ENCODE measurements around the gene ARHGAP15.

The ARHGAP15 gene

GRCh38 chr2:143635302-143635701 lies 506.1 kb downstream of the ARHGAP15 start:
- Histone ChIP-seq H3K9me3 (ENCODE audit: severe bottlenecking) (peaks cover 6% of the 10 kb centered on the region), H3K27me3 (ENCODE audit: insufficient read depth, low read depth, severe bottlenecking) (no peaks in the 10 kb centered on the region), H3K36me3 (no peaks in the 10 kb centered on the region), H3K4me3 (ENCODE audit: low read depth, low read length) (no peak overlapping the region), H3K27ac (no peak overlapping the region)
- no peak for TF ChIP-seq CTCF (IDR thresholded peaks at IDR 0.05; ENCODE audit: low read depth, low read length)
- DNase-seq: no peak

- no peaks in the 10 kb centered on the region for H3K27me3 ChIP-seq (ENCODE audit: insufficient read depth, low read depth, severe bottlenecking)
- peaks cover 6% of the 10 kb centered on the region for H3K9me3 ChIP-seq (ENCODE audit: severe bottlenecking)
- no peak for TF ChIP-seq CTCF (IDR thresholded peaks at IDR 0.05; ENCODE audit: low read depth, low read length)
- no peak for DNase-seq
- no peak overlapping the region for H3K27ac ChIP-seq
- no peaks in the 10 kb centered on the region for H3K36me3 ChIP-seq
- H3K4me3 ChIP-seq (ENCODE audit: low read depth, low read length): no peak overlapping the region
These were observed 506.7 kb downstream of the ARHGAP15 start for GRCh38 chr2:143635936-143636335.

- H3K27me3 ChIP-seq (ENCODE audit: insufficient read depth, low read depth, severe bottlenecking): no peaks in the 10 kb centered on the region
- no peaks in the 10 kb centered on the region for H3K36me3 ChIP-seq
- no peak for TF ChIP-seq CTCF (IDR thresholded peaks at IDR 0.05; ENCODE audit: low read depth, low read length)
- no peak overlapping the region for H3K4me3 ChIP-seq (ENCODE audit: low read depth, low read length)
- H3K27ac ChIP-seq: no peak overlapping the region
- H3K9me3 ChIP-seq (ENCODE audit: severe bottlenecking): peaks cover 6% of the 10 kb centered on the region
- DNase-seq: no peak
These were observed 511.6 kb downstream of the ARHGAP15 start for GRCh38 chr2:143640826-143641225.

GRCh38 chr2:143645921-143646645 lies 516.9 kb downstream of the ARHGAP15 start:
- no peak overlapping the region for H3K27ac ChIP-seq
- no peak for TF ChIP-seq CTCF (IDR thresholded peaks at IDR 0.05; ENCODE audit: low read depth, low read length)
- no peaks in the 10 kb centered on the region for H3K36me3 ChIP-seq

GRCh38 chr2:143649226-143649740 lies 520.1 kb downstream of the ARHGAP15 start:
- no peaks in the 10 kb centered on the region for H3K36me3 ChIP-seq
- TF ChIP-seq CTCF (IDR thresholded peaks at IDR 0.05; ENCODE audit: low read depth, low read length): no peak
- no peak overlapping the region for H3K4me3 ChIP-seq (ENCODE audit: low read depth, low read length)
- peaks cover 3% of the 10 kb centered on the region for H3K9me3 ChIP-seq (ENCODE audit: severe bottlenecking)
- H3K27me3 ChIP-seq (ENCODE audit: insufficient read depth, low read depth, severe bottlenecking): no peaks in the 10 kb centered on the region
- H3K27ac ChIP-seq: no peak overlapping the region
- no peak for DNase-seq

More at GRCh38 chr2:143645921-143646645, 516.9 kb downstream of the ARHGAP15 start:
- Histone ChIP-seq H3K9me3 (ENCODE audit: severe bottlenecking) (no peaks in the 10 kb centered on the region), H3K4me3 (ENCODE audit: low read depth, low read length) (no peak overlapping the region), H3K27me3 (ENCODE audit: insufficient read depth, low read depth, severe bottlenecking) (no peaks in the 10 kb centered on the region)
- no peak for DNase-seq
